Measurements from ENCODE around the gene LDLRAD1. TPM values are rescaled to one million over a fixed set of nuclear protein-coding genes. Genes with fewer than 3 reads are reported as not detected.

Gene LDLRAD1
- total RNA-seq, 2 experiments from 2014 or later = not detected

GRCh38 chr1:54047384-54048305 is 29.7 kb upstream of the LDLRAD1 start:
- ChIA-PET POLR2A (interaction anchor here (0.6 kb wide), 1 partner anchor 831 kb away, joined by 3 read pairs; no protein-coding TSS in a partner anchor), CTCF (interaction anchor here (1.3 to 3.2 kb wide), 5 partner anchors 7 to 754 kb away, joined by 3 to 14 read pairs (median 7); partner anchors contain the start of gene TTC22)
- no peaks in the 10 kb centered on the region for H3K27me3 Mint-ChIP-seq
- intact Hi-C loops (cut with micrococcal nuclease) = no loop called here
- H3K27ac Mint-ChIP-seq = peak overlapping the region; percentile 71
- no peak for ATAC-seq
- no peak for DNase-seq
- H3K36me3 Mint-ChIP-seq (ENCODE audit: low read depth) = peaks cover 11% of the 10 kb centered on the region
- H3K4me3 Mint-ChIP-seq = no peak overlapping the region
- no peaks in the 10 kb centered on the region for H3K9me3 Mint-ChIP-seq
- H3K4me1 Mint-ChIP-seq (ENCODE audit: low read depth) = peaks cover 46% of the 10 kb centered on the region
- no peak for TF ChIP-seq CTCF (IDR thresholded peaks at IDR 0.05)

- ChIA-PET POLR2A (no interaction called here), CTCF (interaction anchor here (3.2 kb wide), 1 partner anchor 35 kb away, joined by 14 read pairs; no protein-coding TSS in a partner anchor)
- Mint-ChIP-seq H3K4me3 (no peak overlapping the region), H3K36me3 (ENCODE audit: low read depth) (peaks cover 15% of the 10 kb centered on the region), H3K27ac (peak overlapping the region; percentile 71), H3K4me1 (ENCODE audit: low read depth) (peaks cover 46% of the 10 kb centered on the region), H3K27me3 (no peaks in the 10 kb centered on the region), H3K9me3 (no peaks in the 10 kb centered on the region)
- intact Hi-C loops (cut with micrococcal nuclease) = no loop called here
- ATAC-seq (no peak), DNase-seq (no peak)
- TF ChIP-seq CTCF (IDR thresholded peaks at IDR 0.05) = no peak
Measured at GRCh38 chr1:54046671-54047383, 28.8 kb upstream of the LDLRAD1 start.

GRCh38 chr1:54045496-54045895 is 27.5 kb upstream of the LDLRAD1 start:
- ATAC-seq (no peak), DNase-seq (no peak)
- Mint-ChIP-seq H3K27me3 (no peaks in the 10 kb centered on the region), H3K4me1 (ENCODE audit: low read depth) (peaks cover 46% of the 10 kb centered on the region), H3K27ac (peak overlapping the region; percentile 71), H3K9me3 (no peaks in the 10 kb centered on the region), H3K36me3 (ENCODE audit: low read depth) (peaks cover 15% of the 10 kb centered on the region), H3K4me3 (no peak overlapping the region)
- ChIA-PET CTCF (interaction anchor here (1.3 kb wide), 1 partner anchor 184 kb away, joined by 3 read pairs; no protein-coding TSS in a partner anchor), POLR2A (no interaction called here)
- no peak for TF ChIP-seq CTCF (IDR thresholded peaks at IDR 0.05)
- intact Hi-C loops (cut with micrococcal nuclease) = no loop called here

GRCh38 chr1:54041806-54042205 is 23.8 kb upstream of the LDLRAD1 start:
- Mint-ChIP-seq H3K9me3 (no peaks in the 10 kb centered on the region), H3K27ac (peak overlapping the region; percentile 69), H3K4me3 (no peak overlapping the region), H3K4me1 (ENCODE audit: low read depth) (peaks cover 18% of the 10 kb centered on the region), H3K36me3 (ENCODE audit: low read depth) (peaks cover 22% of the 10 kb centered on the region), H3K27me3 (no peaks in the 10 kb centered on the region)
- TF ChIP-seq CTCF (IDR thresholded peaks at IDR 0.05) = no peak
- ATAC-seq (no peak), DNase-seq (no peak)
- POLR2A ChIA-PET = no interaction called here
- intact Hi-C loops (cut with micrococcal nuclease) = no loop called here
- CTCF ChIA-PET = interaction anchor here (0.9 to 2.5 kb wide), 5 partner anchors 7 to 181 kb away, joined by 3 to 8 read pairs (median 6); no protein-coding TSS in a partner anchor
